GM21619 (cell line): ENCODE results near the gene UBTD1.
A peak's percentile ranks its signal among the peaks of the same experiment; 100 is the strongest.

Experiments
- ATAC-seq: cut with Tn5 transposase; IDR thresholded peaks from one replicate; pipeline ENCODE4 v1.9.1; 2021; ENCODE audit not compliant: unreplicated experiment

Gene UBTD1

GRCh38 chr10:97580421-97581367, 82.0 kb downstream of the UBTD1 start:
- no peak for ATAC-seq

- ATAC-seq, result no peak
Measured at GRCh38 chr10:97582169-97582568, 83.4 kb downstream of the UBTD1 start.

GRCh38 chr10:97583476-97583875, 84.8 kb downstream of the UBTD1 start:
- no peak for ATAC-seq

GRCh38 chr10:97584060-97584797, 85.5 kb downstream of the UBTD1 start, which contains the start of gene HOGA1:
Gene HOGA1 (plus strand): TSS chr10:97584389. CDS start chr10:97584704, 315 bp downstream.
- ATAC-seq, result peak; percentile 80

GRCh38 chr10:97584798-97585438, 86.2 kb downstream of the UBTD1 start:
- no peak for ATAC-seq

- no peak for ATAC-seq
Measured at GRCh38 chr10:97585439-97585811, 86.7 kb downstream of the UBTD1 start.

GRCh38 chr10:97587183-97587582, 88.5 kb downstream of the UBTD1 start:
- ATAC-seq, result no peak

- no peak for ATAC-seq
Measured at GRCh38 chr10:97589479-97589878, 90.8 kb downstream of the UBTD1 start, which contains the start of gene C10orf62. Gene C10orf62 (plus strand): TSS chr10:97589721. CDS start chr10:97589898, 177 bp downstream.

- no peak for ATAC-seq
Measured at GRCh38 chr10:97590082-97590747, 91.5 kb downstream of the UBTD1 start.

GRCh38 chr10:97590748-97591495, 92.2 kb downstream of the UBTD1 start:
- ATAC-seq, result no peak

GRCh38 chr10:97593421-97593820, 94.7 kb downstream of the UBTD1 start:
- no peak for ATAC-seq

GRCh38 chr10:97596101-97597082, 97.7 kb downstream of the UBTD1 start:
- ATAC-seq, result no peak

GRCh38 chr10:97597778-97598177, 99.1 kb downstream of the UBTD1 start:
- no peak for ATAC-seq

- no peak for ATAC-seq
Measured at GRCh38 chr10:97598407-97599271, 99.9 kb downstream of the UBTD1 start.

GRCh38 chr10:97599272-97599619, 100.5 kb downstream of the UBTD1 start:
- no peak for ATAC-seq

GRCh38 chr10:97600616-97601015, 101.9 kb downstream of the UBTD1 start:
- ATAC-seq, result no peak

- no peak for ATAC-seq
Measured at GRCh38 chr10:97601268-97602215, 102.8 kb downstream of the UBTD1 start.
